ENCODE results near the gene SNAP47.

Gene SNAP47

GRCh38 chr1:227787513-227788270 lies 52.5 kb downstream of the SNAP47 start:
- peak; percentile 69 to 85 for DNase-seq

- DNase-seq, result peak; percentile 38 to 61
Observed at GRCh38 chr1:227788271-227789083, 53.2 kb downstream of the SNAP47 start.

GRCh38 chr1:227789084-227790033 lies 54.1 kb downstream of the SNAP47 start:
- no peak for DNase-seq

DNA sequence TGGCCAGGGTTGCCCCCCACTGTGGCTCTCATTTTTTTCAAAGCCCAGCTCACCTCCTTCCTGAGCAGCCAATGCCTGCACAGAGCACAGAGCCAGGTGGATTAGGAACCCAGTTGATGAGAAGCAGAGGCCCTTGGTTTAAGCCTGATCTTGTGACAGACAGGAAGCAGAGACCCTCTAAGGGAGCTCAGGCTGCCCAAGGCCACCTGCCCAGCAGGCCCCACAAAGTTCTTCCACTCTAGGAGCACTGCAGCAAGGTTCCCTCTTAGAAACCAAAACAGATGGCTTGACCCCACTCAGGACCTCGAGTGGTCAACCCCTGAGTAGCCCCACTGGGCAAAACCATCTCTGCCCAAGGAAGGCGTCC lies 54.8 kb downstream of the SNAP47 start:
- DNase-seq, result no peak

GRCh38 chr1:227790868-227791267 lies 55.6 kb downstream of the SNAP47 start:
- DNase-seq, result no peak

- DNase-seq, result no peak
Observed at GRCh38 chr1:227791425-227792143, 56.3 kb downstream of the SNAP47 start.

DNA sequence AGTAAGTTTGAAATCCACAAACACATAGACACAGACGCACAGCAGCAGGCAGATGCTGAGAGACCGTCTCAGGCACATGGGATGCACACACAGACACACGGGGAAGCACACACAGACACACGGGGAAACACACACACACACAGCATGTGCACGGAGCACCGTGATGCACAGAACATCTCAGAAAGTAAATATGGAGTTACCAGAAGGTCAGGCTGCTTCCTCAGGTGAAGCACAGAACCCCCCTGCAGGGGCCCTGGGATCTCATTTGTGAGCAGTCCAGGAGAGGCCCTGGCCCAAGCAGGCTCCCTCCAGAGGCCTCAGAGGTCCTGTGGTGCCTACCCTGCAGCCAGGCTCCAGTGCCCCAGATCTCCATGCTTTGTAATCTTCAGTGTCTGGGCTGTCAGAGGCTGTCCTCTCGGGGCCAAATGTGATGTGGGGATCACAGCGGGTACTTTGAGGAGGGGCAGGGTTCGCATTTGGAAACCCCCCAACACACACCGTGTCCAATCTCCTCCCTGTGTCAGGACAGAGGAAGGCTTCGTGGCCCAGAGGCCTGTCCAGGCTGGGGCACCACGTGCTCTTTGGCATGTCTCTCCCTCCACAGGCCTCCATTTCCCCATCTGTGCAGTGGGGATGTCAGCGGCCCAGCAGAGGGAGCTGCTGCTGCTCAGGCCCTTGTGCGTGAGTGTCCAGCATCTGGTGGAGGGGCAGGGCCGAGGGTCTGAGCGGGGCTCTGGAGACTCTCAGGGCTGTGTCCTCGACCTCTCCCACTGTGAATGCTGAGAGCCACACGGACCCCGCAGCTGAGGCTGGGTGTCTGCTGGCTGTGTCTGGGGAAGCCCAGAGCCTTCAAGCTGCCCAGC lies 57.2 kb downstream of the SNAP47 start:
- no peak for DNase-seq

GRCh38 chr1:227793079-227793947 lies 58.1 kb downstream of the SNAP47 start:
- no peak for DNase-seq

DNA sequence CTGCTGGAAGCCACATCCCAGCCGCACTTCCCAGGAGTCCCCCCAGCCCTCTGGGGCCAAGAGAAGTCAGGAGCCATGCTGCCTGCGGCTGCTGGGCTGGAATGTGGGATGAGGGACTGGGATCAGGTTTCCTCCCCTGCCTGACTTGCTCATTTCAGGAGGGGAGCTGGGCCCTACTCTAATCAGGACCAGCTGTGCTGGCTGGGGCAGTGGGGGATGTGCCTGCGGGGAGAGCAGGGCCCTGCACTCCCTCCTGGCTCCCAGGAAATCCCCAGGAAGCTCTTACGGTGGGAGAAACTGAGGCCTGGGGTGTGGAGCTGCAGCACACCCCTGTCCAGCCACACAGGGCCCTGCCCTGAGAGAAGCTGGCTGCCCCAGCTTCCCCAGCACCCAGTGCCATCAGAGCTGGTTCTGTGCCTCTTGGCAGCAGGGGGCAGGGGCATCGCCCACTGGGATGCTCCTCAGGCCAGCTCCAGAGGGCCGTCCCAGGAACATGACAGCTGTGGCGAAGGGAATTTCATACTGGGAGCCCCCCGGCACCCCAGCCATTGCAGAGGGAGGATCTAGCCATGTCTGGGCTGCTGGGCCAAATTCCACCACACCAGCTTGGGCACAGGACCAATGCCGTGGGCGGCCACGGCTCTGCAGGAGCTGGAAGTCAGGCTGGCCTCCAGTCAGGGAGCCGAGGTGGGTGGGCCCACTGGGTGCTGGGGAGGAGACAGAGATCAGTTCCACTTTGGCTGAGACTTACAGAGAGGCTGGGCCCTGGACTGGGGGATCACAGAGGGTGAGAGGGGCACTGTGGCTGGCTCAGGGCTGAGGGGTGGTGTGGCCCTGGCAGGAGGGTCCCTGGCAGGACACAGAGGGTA lies 58.9 kb downstream of the SNAP47 start:
- DNase-seq, result no peak

DNA sequence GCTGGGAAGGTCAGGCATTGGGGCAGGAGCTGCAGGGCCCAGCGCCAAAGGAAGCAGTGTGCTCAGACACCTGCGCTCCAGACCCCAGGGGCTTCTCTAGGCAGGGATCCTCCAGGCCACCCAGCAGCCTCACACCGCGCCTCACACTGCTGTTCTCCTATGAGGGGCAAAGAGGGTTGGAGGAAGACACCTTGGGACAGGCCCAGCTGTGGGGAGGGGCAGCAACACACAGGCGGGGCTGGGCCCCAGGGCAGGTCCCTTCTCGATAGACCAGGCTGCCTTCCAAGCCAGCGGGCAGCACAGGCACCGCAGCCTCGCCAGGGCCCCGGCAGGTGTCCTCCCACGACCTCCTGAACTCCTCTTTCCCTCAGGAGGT lies 59.6 kb downstream of the SNAP47 start:
- DNase-seq, result no peak

DNA sequence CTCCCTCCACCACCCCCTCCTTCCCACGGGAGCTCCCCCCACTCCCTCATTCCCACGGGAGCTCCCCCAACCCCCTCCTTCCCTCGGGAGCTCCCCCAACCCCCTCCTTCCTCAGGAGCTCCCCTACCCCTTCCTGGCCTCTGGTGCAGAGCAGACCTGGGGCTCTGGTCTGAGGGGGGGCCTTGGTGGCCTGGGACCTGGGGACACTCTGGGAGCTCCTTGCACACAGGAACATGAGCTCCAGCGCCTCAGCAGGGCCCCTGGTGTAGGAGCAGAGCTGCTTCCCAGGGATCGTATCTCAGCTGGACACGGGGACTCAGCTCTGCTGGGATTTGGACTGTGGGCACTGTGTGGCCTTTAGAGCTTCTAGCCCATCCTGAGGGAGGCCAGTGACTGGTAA lies 60.5 kb downstream of the SNAP47 start:
- DNase-seq, result no peak

- DNase-seq, result no peak
Observed at GRCh38 chr1:227796359-227796915, 61.2 kb downstream of the SNAP47 start.

DNA sequence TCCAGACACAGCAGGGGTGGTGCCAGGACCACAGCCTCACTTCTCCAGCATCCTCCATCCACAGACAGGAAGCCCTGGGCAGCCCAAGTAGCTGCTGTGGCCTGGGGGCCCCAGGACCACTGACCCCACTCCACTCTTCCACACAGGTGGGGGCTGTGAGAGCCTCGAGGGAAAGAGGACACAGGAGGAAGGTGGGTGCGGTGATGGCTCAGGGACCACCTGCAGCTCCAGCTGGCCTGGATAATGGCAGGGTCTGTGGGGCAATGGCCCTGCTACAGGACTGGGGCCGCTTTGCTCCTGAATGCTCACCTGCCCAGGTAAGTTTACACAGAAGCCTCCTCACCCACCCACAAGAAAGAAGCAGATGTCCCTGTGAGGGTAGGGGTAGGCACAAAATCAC lies 61.9 kb downstream of the SNAP47 start:
- DNase-seq, result no peak

DNA sequence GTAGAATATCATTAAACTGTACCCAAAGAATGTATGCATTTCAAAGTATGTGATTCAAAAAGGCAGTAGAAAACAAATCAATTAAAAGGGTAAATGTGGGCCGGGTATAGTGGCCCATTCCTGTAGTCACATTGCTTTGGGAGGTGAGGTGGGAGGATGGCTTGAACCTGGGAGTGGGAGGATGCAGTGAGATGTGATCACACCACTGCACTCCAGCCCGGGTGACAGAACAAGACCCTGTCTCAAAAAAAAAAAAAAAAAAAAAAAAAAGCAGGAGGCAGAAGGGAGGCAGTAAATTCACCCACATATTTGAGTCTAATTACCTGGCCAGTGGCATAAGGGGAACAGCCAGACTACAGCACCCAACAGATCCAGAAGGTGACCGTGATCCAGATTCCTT lies 62.4 kb downstream of the SNAP47 start:
- DNase-seq, result no peak

DNA sequence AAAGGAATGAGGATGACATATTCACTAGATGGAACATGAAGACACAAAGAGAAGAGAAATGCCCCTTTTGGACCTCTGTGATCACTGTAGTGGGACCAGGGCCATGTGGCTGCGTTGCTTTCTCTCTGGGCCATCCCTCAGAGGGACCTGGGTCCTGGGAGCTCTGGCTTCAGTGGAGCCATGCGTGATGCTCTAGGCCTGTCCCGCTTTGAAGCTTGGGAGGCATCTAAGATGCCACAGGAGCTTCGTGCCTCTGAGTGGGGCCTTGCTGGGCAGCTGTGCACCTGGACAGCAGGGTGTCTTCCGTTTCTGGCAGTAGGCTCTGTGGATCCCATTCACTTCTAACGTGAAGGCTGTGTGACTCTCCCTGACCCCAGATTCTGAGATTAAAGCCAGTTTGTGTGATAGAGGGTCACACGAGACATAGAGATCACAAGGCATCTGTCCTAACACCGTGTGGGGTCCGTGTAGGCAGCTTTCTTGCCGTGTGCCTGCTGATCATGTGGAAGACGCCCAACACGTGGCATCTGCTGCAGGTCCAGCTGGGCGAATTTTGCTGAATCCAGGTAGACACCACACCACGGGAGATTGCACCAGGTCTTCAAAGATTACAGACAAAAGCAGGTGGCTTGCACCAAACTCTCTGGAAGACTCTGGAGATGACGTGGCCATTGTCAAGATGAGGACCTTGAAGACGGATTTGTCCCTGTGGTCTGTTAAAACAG lies 63.0 kb downstream of the SNAP47 start:
- DNase-seq, result no peak

DNA sequence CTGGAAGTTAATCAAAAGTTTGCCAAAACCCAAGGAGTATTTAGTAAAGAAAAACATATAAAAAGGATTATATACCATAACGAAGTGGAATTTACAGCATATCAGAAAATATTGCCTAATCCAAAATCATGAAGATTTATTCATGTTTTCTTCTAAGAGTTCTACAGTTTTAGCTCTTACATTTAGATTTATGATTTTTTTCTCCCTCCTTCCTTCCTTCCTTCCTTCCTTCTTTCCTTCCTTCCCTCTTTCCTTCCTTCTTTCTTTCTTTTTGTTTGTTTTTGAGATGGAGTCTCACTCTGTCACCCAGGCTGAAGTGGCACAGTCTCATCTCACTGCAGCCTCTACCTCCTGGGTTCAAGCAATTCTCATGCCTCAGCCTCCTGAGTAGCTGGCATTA lies 64.5 kb downstream of the SNAP47 start:
- no peak for DNase-seq

- DNase-seq, result no peak
Observed at GRCh38 chr1:227803933-227804332, 68.7 kb downstream of the SNAP47 start.

DNA sequence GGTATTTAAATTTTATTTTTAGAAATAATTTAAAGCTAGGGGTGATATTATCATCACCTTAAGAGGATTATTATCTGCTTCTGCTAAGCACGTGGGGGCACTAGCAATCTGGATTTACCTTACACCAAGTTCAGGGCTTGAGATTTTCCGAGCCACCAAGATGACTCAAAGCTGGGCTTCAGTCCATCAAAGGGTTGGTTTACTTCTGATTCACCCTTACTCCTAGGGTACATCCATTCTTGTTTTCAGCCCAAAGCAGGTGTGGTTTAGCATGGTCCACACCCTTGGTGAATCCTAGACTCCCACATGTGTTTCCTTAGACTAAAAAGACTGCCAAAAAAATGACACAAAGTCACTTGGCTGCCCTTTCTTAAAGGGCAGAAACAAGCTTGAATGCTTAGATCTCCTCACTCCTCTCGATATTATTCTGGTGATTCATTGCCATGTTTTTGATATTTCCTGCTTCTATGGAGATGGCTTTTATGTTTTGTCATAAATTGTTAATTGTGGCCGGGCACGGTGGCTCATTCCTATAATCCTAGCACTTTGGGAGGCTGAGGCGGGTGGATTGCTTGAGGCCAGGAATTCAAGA lies 70.5 kb downstream of the SNAP47 start:
- DNase-seq, result no peak
